Tibial nerve (tissue), 4 donors: ENCODE measurements around the gene SLC8A3.

Experiments used
- CTCF ChIP-seq, 5 experiments: fragments of 200-600 bp in 3 of 5; fragments of 450-650 bp in 2 of 5; sonication (generic) in 3 of 5; IDR thresholded peaks; one replicate each; pipeline ENCODE4 v1.5.1; 2016 to 2019; ENCODE audit warnings: antibody characterized with exemption in 5 of 5, mild to moderate bottlenecking in 3 of 5, moderate library complexity in 2 of 5
- EP300 ChIP-seq, 2 donors: sonication (generic); formaldehyde crosslinking; IDR thresholded peaks; one replicate each; pipeline ENCODE4 v1.6.1; 2017; ENCODE audit warnings: antibody characterized with exemption in 2 of 2, mild to moderate bottlenecking in 1 of 2

GRCh38 chr14:70061108-70061507, 127.6 kb downstream of the SLC8A3 start:
- no peak for TF ChIP-seq CTCF (IDR thresholded peaks at IDR 0.05)
- no peak for TF ChIP-seq EP300 (IDR thresholded peaks at IDR 0.05)
